ENCODE measurements around the gene SMARCE1.

The SMARCE1 gene

GRCh38 chr17:40647624-40648383 is at the start of gene SMARCE1:
Gene SMARCE1, minus strand, starts transcription at chr17:40647818. Its CDS starts 2,016 bp downstream, at chr17:40645802.
- peak; percentile 64 for DNase-seq (ENCODE audit: low spot score)

- no peak for DNase-seq (ENCODE audit: low spot score)
Observed at GRCh38 chr17:40697297-40697696, 49.7 kb upstream of the SMARCE1 start.

- DNase-seq (ENCODE audit: low spot score), result no peak
Observed at GRCh38 chr17:40696651-40697072, 49.0 kb upstream of the SMARCE1 start.

GRCh38 chr17:40695874-40696472 is 48.4 kb upstream of the SMARCE1 start:
- DNase-seq (ENCODE audit: low spot score), result no peak

- no peak for DNase-seq (ENCODE audit: low spot score)
Observed at GRCh38 chr17:40694584-40694983, 47.0 kb upstream of the SMARCE1 start.

- no peak for DNase-seq (ENCODE audit: low spot score)
Observed at GRCh38 chr17:40687106-40687505, 39.5 kb upstream of the SMARCE1 start.

GRCh38 chr17:40686192-40686591 is 38.6 kb upstream of the SMARCE1 start:
- DNase-seq (ENCODE audit: low spot score), result no peak

- DNase-seq (ENCODE audit: low spot score), result no peak
Observed at GRCh38 chr17:40680998-40681397, 33.4 kb upstream of the SMARCE1 start.

GRCh38 chr17:40679523-40679907 is 31.9 kb upstream of the SMARCE1 start:
- DNase-seq (ENCODE audit: low spot score), result no peak

GRCh38 chr17:40678902-40679522 is 31.4 kb upstream of the SMARCE1 start:
- no peak for DNase-seq (ENCODE audit: low spot score)

GRCh38 chr17:40675905-40676304 is 28.3 kb upstream of the SMARCE1 start:
- DNase-seq (ENCODE audit: low spot score), result no peak

- DNase-seq (ENCODE audit: low spot score), result no peak
Observed at GRCh38 chr17:40672654-40673053, 25.0 kb upstream of the SMARCE1 start.

GRCh38 chr17:40671282-40671681 is 23.7 kb upstream of the SMARCE1 start:
- DNase-seq (ENCODE audit: low spot score), result no peak

GRCh38 chr17:40666331-40666730 is 18.7 kb upstream of the SMARCE1 start:
- no peak for DNase-seq (ENCODE audit: low spot score)

- peak; percentile 3 for DNase-seq (ENCODE audit: low spot score)
Observed at GRCh38 chr17:40664582-40665333, 17.1 kb upstream of the SMARCE1 start, which contains the start of gene KRT222. Gene KRT222, minus strand, starts transcription at chr17:40665177. Its CDS starts 78 bp downstream, at chr17:40665099.

- DNase-seq (ENCODE audit: low spot score), result no peak
Observed at GRCh38 chr17:40663252-40663651, 15.6 kb upstream of the SMARCE1 start.

- no peak for DNase-seq (ENCODE audit: low spot score)
Observed at GRCh38 chr17:40659911-40660310, 12.3 kb upstream of the SMARCE1 start.

- DNase-seq (ENCODE audit: low spot score), result no peak
Observed at GRCh38 chr17:40658396-40658795, 10.8 kb upstream of the SMARCE1 start.

GRCh38 chr17:40651939-40652338 is 4.3 kb upstream of the SMARCE1 start:
- DNase-seq (ENCODE audit: low spot score), result no peak

- no peak for DNase-seq (ENCODE audit: low spot score)
Observed at GRCh38 chr17:40648384-40648968, 858 bp upstream of the SMARCE1 start.

GRCh38 chr17:40646791-40647623 is 611 bp downstream of the SMARCE1 start:
- DNase-seq (ENCODE audit: low spot score), result no peak
